HG02938 (cell line): ENCODE data around the gene SLC49A3.
"Not testable (repeated sequence)": the region's sequence is repeated elsewhere in the genome, so short reads cannot be mapped to it uniquely, and the experiment has no call there.

Source experiments
- ATAC-seq: cut with Tn5 transposase; IDR thresholded peaks from one replicate; pipeline ENCODE4 v1.9.1; 2021; ENCODE audit warnings: mild to moderate bottlenecking, moderate library complexity; ENCODE audit not compliant: unreplicated experiment

SLC49A3 gene

DNA sequence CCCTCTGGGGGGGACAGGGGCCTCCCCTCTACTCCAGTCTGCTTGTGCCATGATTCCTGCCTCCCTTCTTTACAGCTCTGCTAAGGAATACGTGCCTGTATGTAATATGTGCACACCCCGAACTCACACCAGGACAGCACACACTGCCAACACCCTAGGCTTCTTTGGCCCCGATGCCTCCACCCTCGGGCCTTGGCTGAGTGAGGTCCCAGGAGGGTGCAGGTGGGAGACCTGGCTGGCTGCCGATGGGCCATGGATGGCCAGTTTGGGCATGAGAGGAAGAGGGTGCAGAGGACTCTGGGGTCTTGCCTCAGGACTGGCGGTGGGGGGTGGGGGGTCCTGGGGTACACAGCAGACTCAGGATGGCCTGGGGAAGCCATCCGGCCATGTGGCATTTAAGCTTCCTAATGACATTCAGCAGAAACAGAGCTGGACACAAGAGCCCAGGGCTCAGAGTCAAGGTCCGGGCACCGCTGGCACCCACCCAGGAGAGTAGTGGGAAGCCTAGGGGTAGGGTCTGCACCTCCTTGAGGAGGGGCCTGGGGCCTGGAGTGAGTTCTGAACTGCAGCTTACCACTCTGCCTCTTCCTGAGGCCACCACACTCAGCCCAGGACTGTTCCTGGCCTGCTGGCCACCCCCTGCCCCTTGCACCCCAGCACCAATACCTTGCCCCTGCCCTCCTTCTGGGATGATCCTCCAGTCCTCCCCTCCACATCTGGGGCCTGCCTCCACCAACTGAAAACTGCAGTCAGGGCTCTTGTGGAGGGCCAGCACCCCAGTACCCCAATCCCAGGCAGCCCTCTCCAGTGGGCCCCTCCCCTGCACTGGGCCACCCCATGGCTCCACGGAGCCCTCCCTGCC is 14.6 kb upstream of the SLC49A3 start:
- no peak for ATAC-seq

DNA sequence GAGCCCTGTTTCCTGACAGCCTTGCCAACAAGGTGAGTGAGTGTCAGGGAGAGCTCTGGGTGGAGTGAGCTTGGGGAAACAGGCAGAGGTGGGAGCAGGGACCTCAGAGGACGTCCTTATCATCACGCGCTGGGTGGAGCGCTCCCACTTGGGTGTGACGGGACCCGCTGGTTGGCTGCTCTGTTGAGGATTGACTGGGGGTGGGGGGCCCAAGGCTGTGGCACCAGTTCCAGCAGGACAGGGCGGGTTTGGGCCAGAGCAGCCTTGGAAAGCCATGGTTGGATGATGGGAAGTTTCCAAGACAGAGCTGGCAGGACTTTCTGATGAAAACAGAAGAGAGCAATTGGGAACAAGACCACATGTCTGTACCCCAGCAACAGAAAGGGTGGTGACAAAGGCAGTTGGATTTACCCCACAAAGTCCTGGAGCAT is 13.7 kb upstream of the SLC49A3 start:
- ATAC-seq = no peak

DNA sequence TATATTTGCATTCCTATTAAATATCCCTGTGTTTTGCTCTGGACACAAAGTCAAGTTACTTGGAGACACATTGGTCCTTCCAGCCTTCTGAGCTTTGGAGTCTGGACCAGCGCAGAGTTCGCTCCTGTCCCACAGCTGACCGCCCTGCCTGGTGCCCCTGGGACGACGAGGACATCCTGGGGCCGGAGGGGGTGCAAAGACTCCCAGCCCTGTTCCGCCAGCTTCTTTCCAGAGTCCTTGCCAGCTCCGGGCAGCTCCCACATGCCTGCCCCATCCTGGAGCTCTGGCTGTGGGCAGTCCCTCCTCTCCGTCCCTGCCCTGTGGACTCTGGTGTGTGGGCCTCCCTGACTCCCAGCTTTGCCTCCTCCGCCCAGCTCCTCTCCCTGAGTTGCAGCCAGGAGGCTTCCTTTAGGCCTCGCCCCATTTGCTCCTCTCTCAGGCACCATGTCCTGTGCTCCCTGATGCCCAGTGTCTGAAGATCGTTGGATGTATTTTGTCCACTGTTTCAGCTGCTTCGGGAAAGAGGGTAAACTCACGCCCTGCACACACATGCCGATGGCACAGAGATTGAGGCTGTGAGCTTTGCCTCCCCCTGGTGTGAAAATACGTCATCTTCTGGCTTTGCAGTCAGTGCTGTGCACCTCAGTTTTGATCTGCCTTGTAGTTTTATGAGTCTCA is 11.8 kb upstream of the SLC49A3 start:
- ATAC-seq = no peak

DNA sequence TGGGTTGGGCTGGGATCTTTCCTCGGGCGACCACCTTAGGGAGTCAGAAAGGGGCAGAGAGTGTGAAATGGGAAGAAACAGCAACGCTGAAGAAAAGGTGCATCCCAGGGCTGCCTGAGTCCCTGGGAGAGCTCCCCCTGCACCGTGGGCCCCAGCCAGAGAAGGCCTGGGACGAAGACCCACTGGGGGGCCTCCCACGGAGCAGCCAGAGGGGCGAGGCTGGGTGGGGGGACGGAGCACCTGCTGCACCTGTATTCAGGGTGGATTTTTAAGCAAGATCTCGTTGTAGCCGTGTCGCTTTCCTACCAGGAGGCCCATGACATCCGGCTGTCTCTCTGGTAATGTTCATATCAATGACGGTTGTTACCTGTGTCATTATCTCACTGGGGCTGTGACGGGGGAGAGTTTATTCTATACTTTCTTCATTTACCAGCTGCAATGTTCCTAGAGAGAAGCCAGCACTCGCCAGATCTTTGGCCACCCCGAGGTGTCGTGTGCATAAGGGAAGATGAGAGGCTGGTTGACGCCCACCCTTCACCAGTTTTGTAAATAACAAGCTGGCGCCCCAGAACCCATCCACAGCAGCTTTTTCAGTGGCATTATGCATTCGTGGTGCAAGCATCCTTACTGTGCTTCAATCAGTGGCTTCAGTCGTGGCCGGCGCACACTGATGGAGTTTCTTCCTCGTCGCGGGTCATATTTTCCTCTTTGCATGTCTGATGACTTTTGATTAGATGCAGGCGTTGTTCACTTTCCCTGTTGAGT is 11.0 kb upstream of the SLC49A3 start:
- ATAC-seq = no peak

DNA sequence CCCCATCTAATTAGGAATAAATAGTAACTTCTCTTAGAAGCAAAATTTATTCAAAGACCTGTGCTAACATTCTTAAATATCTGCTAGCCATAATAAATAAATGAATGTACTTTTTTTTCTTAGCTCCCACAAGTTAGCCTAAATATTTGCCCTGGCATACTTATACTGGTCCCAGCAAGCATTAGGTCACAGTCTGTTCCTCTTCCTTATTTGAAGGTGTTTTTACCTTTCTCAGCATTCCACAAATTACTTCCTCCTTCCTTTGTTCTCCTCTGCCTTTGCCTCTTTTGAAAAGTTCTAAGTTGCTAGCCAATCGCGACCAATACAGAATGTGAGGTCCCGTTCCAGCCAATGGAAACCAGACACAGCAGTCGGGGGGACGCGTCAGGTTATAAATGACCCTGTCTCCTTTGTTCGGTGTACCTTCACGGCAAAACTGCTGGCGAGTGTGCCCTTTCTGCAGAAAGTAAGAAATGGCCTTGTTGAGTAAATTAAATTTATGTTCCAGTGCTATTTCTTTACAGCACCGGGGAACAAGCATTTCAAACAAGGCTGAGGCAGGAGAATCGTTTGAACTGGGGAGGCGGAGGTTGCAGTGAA is 5.5 kb upstream of the SLC49A3 start:
- ATAC-seq = not testable (repeated sequence)

DNA sequence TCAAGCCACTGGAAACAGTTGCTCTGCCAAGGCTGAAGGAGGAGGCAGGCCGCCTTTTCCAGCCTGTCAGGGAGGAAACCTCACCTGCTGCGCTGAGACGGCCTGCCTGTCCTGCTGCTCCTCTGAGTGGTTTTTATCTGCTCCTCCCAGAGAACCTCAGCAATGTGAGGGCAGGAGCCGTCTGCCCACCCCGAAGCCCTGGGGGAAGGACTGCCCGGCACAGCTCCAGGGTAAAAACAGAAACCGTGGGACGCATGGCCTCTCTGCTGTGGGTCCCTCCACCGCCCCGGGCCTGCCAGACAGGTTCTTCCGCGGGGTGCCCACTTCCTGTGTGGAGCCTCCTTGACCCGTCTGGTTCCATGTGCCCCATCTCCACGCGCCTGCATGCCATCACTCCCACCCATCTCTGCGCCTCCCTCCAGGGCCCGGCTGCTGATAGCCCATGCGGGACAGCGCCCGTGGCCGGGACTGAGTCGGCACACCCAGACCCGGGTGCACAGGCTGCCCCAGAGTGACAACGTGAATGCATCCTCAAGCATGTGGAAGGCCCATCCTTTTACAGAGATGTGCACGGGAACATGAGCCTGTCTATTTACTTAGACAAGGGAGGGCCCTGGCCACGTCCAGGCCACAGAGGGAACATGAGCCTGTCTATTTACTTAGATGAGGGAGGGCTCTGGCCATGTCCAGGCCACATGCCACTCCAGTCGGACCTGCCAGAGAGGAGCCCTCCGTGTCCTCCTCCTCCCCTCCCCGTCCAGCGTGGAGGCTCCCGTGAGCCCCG is 4.0 kb upstream of the SLC49A3 start:
- no peak for ATAC-seq

DNA sequence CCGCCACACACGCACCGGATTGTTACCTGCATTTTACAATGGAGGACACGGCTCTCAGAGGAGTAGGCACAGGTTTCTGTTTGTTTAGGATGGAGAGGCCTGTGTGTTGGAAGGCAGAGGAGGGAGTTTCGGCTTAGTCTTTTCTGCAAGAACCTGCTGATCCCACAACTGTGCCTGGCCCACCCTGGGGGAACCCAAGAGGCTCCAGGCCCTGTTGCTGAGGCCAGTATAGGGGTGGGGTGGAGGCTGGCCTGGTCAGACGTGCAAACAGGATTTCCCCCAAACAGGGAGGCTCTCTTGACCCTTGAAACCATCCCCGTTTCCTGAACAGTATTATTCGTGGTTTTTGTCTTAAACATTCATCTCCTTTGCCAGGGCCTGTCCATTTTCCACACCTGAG is 772 bp upstream of the SLC49A3 start:
- ATAC-seq = no peak

DNA sequence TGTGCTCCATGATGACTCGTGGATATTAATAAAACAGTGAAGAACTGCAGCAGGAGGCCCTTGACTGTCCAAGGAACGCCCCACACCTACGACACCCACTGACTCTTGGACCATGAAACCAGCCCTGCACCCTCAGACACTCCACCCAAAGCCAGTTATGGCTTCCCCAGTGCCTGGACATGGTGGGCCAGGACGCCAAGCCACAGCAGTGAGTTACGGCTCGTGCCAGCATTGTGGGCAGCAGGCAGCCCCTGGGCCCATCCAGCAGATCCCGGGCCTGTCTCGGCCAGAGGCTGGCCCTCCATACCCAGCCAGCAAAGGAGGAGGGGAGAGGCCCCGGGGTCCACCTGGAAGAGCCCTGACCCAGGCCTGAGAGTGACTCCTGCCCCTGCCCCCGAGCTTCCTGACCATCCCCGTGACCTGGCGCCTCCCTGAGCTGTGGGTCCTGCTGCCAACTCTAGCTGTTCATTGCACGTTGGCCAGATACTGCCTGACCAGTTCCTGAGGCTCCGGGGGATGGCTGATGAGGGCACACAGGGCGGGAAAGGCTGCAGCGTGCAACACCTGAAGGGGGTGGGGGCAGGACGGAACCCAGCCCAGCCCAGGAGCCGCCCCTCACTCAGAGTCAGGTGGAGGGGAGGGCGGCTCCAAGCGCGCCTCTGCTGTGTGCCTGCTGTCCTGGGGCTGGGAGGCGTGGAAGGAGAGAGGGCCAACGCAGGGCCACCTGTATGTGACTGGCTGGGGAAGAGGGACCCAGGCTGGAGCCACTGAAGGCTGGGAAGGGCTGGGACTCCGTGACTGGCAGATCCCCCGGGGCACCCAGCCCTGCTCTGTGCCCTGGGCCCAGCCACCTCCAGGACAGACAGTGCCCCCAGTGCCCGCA is 739 bp downstream of the SLC49A3 start:
- ATAC-seq = no peak

DNA sequence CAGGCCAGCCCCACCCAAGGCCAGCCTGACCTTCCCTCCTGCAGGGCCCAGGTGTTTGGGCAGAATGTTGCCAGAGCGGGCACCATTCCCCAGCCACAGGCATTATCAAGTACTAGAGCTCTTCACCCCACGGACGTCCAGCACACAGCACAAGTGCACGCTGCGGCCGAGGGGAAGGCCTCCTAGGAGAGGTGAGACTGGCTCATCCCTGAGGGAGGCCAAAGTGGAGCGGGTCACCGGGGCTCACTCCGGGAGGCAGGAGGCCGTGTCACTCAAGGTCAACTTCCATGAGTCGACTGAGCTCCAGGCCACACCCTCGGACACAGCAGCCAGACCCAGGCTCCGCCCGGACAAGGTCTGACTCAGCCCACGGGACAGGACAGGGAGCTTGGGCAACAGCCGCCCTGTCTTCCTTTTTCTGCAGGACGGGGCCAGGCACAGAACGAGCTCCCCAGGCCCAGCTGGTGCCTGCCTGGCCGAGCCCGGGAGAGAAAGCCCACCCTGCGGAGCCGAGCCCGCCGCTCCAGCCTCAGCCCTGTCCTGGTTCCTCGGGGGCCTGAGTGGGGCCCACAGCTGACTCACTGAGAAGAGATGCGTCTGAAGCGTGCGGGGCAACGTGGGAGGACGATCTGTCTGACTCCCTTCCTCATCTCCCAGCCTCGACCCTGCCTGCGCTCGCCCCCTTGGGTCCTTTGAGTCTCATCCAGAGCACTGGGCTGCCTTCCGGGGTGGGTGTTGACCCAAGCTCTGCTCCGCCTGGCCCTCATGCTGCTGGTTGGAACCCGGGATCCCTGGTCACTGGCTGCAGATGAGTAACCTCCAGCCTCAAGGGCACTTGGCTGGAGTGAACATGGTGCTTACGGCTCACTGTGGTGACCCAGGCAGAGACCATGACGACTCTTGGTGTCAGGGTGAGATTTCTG is 1.6 kb downstream of the SLC49A3 start:
- no peak for ATAC-seq

DNA sequence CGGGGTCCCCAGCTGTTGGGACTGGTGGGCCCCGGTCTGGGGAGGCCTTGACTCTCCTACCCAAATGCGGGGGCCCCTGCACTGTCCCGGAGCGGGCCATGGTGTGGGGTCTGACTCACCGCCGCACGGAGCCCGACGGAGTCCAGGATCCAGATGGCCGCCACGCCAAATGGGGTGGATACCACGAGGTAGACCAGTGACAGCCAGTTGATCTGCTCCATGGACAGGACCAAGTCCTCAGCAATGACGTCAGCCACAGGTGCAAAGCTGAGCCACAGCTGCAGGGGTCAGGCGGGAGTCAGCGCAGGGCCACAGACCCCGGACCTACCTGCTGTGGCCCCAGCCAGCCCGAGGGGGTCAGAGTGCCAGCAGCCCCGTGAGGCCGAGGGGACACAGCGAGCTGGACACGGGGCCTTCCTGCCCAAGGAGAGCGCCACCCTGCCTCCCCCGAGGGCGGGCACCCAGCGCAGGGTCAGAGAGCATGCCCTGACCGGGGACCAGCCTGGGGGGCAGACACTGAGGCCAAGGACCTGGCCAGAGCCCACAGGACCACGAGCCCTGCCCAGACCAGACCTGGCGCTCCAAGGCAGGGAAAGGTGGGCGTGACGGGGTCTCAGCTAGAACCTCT is 2.4 kb downstream of the SLC49A3 start:
- no peak for ATAC-seq

DNA sequence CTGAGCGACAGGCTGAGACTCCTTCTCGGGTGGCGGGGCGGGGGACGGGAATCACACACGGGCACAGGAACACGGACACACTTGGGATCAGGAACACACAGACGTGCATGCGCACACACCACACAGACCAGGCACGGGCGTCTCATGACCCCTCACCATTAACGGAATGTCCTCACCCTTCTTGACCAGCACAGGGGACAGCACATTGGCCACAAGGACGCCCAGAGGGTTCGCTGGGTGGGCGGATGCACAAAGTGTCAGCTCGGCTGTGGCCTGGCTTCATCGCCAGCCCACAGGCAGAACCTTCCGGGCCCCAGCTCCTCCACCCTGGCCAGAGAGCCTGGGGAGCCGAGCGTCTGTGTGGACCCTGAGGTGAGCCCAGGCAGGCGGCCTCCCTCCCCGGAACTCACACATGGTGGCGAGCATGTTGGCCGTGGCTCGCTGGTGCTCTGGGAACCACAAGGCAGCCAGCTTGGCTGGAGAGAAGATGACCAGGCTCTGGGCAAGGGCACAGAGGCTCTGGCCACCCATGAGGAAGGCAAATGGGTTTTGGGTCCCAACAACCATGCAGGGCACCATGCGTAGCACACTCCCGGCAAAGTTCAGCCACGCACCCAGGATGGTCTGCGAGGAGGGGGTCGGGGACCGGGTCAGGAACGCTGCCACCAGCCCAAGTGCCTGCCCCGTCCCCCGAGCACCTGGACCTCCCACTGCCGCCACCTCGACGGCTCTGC is 3.1 kb downstream of the SLC49A3 start:
- ATAC-seq = no peak

DNA sequence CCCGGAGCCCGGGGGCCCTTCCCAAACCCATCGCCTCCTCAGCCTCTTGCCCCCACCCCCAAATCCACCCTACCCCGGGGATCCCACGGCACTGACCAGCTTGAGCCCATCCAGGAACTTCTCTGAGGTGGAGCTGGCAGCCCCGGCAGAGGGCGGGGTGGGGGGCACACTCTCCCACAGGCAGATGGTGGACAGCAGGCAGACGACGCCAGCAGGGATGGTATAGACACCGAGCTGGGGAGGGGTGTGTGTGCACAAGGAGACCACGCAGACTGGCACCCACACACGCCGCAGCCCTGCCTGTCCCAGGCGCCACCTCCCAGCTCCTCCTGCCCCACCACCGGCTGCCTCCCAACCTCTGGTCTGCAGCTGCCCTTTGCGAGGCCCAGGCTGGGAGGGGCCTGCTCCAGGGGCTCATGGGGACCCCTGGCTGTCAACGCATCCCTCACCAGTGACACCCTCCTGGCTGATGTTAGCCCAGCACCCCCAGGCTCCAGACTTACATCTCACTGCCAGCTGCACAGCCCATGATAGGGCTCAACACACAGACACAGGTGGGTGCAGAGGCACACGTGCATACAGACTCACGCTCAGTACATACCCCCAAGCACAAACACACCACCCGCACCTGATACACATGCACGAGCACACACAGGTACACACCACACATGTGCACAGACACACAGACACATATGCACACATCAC is 4.2 kb downstream of the SLC49A3 start:
- ATAC-seq = no peak

DNA sequence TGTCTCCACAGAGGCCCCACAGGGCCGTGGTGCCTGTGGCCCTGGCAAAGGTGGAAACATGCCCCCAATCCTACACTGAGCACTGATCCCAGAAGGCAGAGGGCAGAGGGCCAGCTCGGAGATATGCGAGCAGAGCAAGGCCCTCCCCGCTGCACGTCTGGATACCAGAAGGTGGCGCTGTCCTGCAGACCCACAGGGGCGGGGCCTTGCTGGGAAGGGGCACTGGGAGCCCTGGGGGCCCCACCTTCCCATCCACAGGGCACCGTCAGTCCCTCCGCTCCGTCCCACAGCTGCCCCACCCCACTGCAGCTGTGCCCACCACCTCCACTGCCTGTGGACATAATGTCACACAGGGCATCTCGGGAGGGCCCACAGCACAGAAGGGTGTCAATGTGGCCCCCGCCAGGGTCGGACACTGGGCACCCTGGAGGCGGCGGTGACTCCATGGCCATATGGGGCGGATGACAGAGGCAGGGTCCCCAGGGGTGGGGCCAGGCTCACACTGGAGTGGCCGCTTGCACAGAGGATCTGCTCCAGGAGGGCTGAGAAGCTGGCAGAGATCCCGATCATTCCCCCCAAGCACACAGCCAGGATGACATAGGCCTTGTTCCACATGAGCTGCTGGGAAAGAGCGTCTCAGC is 4.8 kb downstream of the SLC49A3 start:
- no peak for ATAC-seq

DNA sequence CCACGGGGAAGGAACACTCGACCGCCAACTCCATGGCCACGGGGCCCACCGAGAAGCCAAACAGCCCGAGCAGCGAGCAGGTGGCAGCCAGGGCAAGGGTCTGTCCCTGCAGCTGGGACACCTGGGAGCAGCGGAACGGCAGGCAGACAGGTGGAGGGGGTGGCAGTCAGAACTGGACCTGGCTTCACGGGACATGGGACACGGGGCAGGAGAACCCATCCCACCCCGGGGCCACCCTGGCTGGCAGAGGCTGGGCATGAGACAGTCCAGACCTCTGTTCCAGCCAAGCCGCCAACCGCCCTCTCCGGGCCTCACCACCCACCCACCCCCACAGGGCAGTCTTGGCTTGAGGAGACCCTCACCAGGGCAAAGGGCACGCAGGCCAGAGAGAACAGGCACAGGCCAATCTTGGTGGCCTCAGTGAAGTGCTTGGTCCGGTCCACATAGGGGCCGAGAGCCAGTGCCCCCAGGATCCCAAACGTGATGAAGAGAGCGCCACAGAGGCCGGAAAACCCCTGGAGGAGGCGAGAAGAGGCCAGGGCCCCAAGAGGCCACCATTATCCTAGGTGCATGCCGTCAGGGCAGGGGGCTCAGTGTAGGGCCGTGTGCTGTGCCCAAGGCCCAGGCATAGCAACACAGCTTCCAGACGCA is 5.6 kb downstream of the SLC49A3 start:
- no peak for ATAC-seq

DNA sequence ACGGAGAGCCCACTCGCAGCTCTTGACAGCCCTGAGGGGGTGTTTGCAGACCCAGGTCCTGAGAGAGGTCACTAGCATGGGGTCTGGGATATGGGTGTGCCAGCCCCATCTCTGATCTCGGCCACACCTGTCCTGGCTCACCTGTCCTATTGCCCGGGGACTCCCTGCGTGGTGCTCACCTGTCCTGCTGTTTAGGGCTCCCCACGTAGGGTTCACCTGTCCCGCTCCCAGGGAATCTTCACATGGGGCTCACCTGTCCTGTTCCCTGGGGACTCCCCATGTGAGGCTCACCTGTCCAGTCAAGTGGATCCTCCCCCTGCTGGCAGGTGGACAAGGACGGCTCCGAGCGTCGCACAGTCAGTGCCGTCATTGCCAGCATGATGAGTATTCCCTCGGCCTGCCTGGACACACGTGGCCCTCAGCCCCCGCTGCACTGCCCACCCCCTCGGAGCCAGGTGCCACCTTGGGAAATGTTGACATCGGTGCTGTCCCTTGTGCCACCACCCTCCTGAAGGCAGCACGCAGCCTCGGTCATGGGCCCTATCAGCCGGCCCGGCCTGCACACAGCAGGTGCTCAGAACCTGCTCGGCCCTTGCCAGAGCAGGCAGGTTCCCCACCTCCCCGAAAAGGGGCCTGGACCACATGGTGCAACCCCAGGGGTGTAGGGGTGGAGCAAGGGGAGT is 6.3 kb downstream of the SLC49A3 start:
- no peak for ATAC-seq
